ENCODE results near the gene TMCO4.

DNA sequence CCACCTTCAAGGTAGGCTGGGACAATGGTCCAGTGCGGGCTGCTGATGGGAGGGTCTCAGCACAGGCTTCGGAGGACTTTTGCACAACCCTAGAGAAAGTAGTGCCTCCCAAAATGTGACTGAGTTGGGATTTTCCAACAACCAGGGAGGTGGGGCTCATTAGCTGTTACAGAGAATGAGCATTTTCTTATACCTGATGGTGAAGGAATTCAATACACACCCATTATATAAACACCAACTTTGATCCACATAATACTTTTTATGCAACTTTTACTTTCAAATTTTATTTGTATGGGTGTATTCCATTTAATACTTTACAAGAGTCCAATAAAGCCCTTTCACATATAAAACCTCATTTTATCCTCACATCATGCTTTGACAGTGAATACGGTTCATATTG lies 46.6 kb upstream of the TMCO4 start:
- TF ChIP-seq POLR2AphosphoS5 (IDR thresholded peaks at IDR 0.05; ENCODE audit: low read depth, low read length): no peak
- TF ChIP-seq, protein P1, sequence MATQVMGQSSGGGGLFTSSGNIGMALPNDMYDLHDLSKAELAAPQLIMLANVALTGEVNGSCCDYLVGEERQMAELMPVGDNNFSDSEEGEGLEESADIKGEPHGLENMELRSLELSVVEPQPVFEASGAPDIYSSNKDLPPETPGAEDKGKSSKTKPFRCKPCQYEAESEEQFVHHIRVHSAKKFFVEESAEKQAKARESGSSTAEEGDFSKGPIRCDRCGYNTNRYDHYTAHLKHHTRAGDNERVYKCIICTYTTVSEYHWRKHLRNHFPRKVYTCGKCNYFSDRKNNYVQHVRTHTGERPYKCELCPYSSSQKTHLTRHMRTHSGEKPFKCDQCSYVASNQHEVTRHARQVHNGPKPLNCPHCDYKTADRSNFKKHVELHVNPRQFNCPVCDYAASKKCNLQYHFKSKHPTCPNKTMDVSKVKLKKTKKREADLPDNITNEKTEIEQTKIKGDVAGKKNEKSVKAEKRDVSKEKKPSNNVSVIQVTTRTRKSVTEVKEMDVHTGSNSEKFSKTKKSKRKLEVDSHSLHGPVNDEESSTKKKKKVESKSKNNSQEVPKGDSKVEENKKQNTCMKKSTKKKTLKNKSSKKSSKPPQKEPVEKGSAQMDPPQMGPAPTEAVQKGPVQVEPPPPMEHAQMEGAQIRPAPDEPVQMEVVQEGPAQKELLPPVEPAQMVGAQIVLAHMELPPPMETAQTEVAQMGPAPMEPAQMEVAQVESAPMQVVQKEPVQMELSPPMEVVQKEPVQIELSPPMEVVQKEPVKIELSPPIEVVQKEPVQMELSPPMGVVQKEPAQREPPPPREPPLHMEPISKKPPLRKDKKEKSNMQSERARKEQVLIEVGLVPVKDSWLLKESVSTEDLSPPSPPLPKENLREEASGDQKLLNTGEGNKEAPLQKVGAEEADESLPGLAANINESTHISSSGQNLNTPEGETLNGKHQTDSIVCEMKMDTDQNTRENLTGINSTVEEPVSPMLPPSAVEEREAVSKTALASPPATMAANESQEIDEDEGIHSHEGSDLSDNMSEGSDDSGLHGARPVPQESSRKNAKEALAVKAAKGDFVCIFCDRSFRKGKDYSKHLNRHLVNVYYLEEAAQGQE (IDR thresholded peaks at IDR 0.05; ENCODE audit: insufficient read depth in 1 of 2, low read depth in 2 of 2, low read length in 2 of 2): no peak

Data from PFSK-1 (cell line).